Fibroblast of lung (primary cell): ENCODE measurements around the gene SNIP1. TPM values are rescaled to one million over a fixed set of nuclear protein-coding genes. Genes with fewer than 3 reads are reported as not detected.
"Not testable (repeated sequence)": the region's sequence is repeated elsewhere in the genome, so short reads cannot be mapped to it uniquely, and the experiment has no call there.

Experiments
- DNase-seq, 2 donors: peaks; one replicate each; pipeline versions ENCODE4 v3.0.0 to v3.0.0-alpha.2; 2010; ENCODE audit warnings: low read depth in 2 of 2
- H2AFZ ChIP-seq: 2 replicates; pipeline ENCODE4 v1.5.1; 2012; ENCODE audit warnings: low read length, control low read depth, inconsistent platforms
- H3K27ac ChIP-seq: 2 replicates; pipeline ENCODE4 v1.5.1; 2011; ENCODE audit warnings: low read length, control low read depth; ENCODE audit not compliant: insufficient read depth
- H3K27me3 ChIP-seq: 2 replicates; pipeline ENCODE4 v1.5.1; 2011; ENCODE audit warnings: mild to moderate bottlenecking, low read length; ENCODE audit not compliant: control insufficient read depth, insufficient read depth
- H3K36me3 ChIP-seq: 2 replicates; pipeline ENCODE4 v1.5.1; 2011; ENCODE audit warnings: low read length; ENCODE audit not compliant: control insufficient read depth, insufficient read depth
- H3K4me1 ChIP-seq: 2 replicates; pipeline ENCODE4 v1.5.1; 2011; ENCODE audit warnings: low read length; ENCODE audit not compliant: control insufficient read depth, insufficient read depth; ENCODE audit errors: extremely low read depth
- H3K4me2 ChIP-seq: 2 replicates; pipeline ENCODE4 v1.5.1; 2011; ENCODE audit warnings: low read length, control low read depth; ENCODE audit not compliant: insufficient read depth; ENCODE audit errors: extremely low read depth
- H3K4me3 ChIP-seq, 4 experiments: fragments of 200-600 bp in 1 of 4; sonication (generic) in 1 of 4; replicated peaks in 1 of 4; 2 replicates each; pipeline ENCODE4 v1.5.1; 2011 to 2016; ENCODE audit warnings: low read length in 4 of 4, low read depth in 3 of 4, mild to moderate bottlenecking in 3 of 4, control low read depth in 2 of 4, inconsistent platforms in 1 of 4, mixed read lengths in 1 of 4; ENCODE audit not compliant: insufficient read depth in 1 of 4; ENCODE audit errors: control extremely low read depth in 1 of 4
- H3K79me2 ChIP-seq: 2 replicates; pipeline ENCODE4 v1.5.1; 2012; ENCODE audit warnings: mild to moderate bottlenecking, low read length, inconsistent platforms; ENCODE audit not compliant: control insufficient read depth, insufficient read depth
- H3K9ac ChIP-seq: 2 replicates; pipeline ENCODE4 v1.5.1; 2011; ENCODE audit warnings: mild to moderate bottlenecking, low read length, control low read depth; ENCODE audit not compliant: insufficient read depth
- H3K9me3 ChIP-seq: 2 replicates; pipeline ENCODE4 v1.5.1; 2012; ENCODE audit warnings: low read depth, low read length; ENCODE audit not compliant: control insufficient read depth, insufficient read depth
- H4K20me1 ChIP-seq: 2 replicates; pipeline ENCODE4 v1.5.1; 2011; ENCODE audit warnings: low read length; ENCODE audit not compliant: control insufficient read depth, insufficient read depth; ENCODE audit errors: extremely low read depth
- CTCF ChIP-seq, 2 donors: IDR thresholded peaks in 1 of 2; conservative IDR thresholded peaks in 1 of 2; 1 replicate in 1 of 2; 2 replicates in 1 of 2; pipeline ENCODE4 v1.5.1; 2011 to 2012; ENCODE audit warnings: low read length in 2 of 2, control low read depth in 1 of 2, inconsistent platforms in 1 of 2, low read depth in 1 of 2, mild to moderate bottlenecking in 1 of 2
- EZH2 ChIP-seq: IDR thresholded peaks from 2 replicates; pipeline ENCODE4 v1.5.1; 2012; ENCODE audit warnings: low read length, control low read depth, mild to moderate bottlenecking; ENCODE audit errors: missing control alignments
- polyA plus RNA-seq, 2 donors: library from polyadenylated mRNA; depleted of rRNA in 1 of 2; stranded (reverse) in 1 of 2; unstranded in 1 of 2; fragments of >200 nt; gene quantifications; 2 replicates each; pipeline ENCODE4 v1.2.1, GENCODE V29; 2011 to 2012; ENCODE audit warnings: missing spikeins in 1 of 2
- total RNA-seq: library from RNA; depleted of rRNA; stranded (reverse); fragments of >200 nt; gene quantifications from 2 replicates; pipeline ENCODE4 v1.2.1, GENCODE V29; 2014

SNIP1 gene
- total and polyA plus RNA-seq, 2 donors (not counting 1 experiment from before 2014, with no cell fraction given): 8.2 to 10.9 TPM

- Histone ChIP-seq H3K27ac (no peak overlapping the region), H3K4me1 (no peaks in the 10 kb centered on the region), H3K4me3 (no peak overlapping the region), H3K36me3 (peaks cover 2% of the 10 kb centered on the region), H3K27me3 (no peaks in the 10 kb centered on the region), H3K9me3 (no peaks in the 10 kb centered on the region), H2AFZ (no peak overlapping the region), H3K79me2 (peaks cover 15% of the 10 kb centered on the region), H3K9ac (no peak overlapping the region), H3K4me2 (no peak overlapping the region), H4K20me1 (no peaks in the 10 kb centered on the region)
- TF ChIP-seq EZH2 (no peak), CTCF (conservative IDR thresholded peaks at IDR 0.05 in 1 of 2, IDR thresholded peaks at IDR 0.05 in 1 of 2; ENCODE audit: low read depth in 1 of 2, low read length in 2 of 2) (peak; percentile 14 to 37)
- peak in 1 of 2 donors; percentile 54 for DNase-seq
These were observed 44.9 kb downstream of the SNIP1 start for GRCh38 chr1:37509181-37509580.

GRCh38 chr1:37506740-37507139, 47.4 kb downstream of the SNIP1 start:
- Histone ChIP-seq H4K20me1 (no peaks in the 10 kb centered on the region), H3K27me3 (no peaks in the 10 kb centered on the region), H3K4me3 (no peak overlapping the region), H3K4me1 (no peaks in the 10 kb centered on the region), H2AFZ (no peak overlapping the region), H3K4me2 (no peak overlapping the region), H3K36me3 (peaks cover 2% of the 10 kb centered on the region), H3K27ac (no peak overlapping the region), H3K79me2 (no peaks in the 10 kb centered on the region), H3K9me3 (no peaks in the 10 kb centered on the region), H3K9ac (no peak overlapping the region)
- no peak for TF ChIP-seq CTCF (conservative IDR thresholded peaks at IDR 0.05 in 1 of 2, IDR thresholded peaks at IDR 0.05 in 1 of 2; ENCODE audit: low read depth in 1 of 2, low read length in 2 of 2)
- TF ChIP-seq EZH2: no peak
- DNase-seq: no peak

DNA sequence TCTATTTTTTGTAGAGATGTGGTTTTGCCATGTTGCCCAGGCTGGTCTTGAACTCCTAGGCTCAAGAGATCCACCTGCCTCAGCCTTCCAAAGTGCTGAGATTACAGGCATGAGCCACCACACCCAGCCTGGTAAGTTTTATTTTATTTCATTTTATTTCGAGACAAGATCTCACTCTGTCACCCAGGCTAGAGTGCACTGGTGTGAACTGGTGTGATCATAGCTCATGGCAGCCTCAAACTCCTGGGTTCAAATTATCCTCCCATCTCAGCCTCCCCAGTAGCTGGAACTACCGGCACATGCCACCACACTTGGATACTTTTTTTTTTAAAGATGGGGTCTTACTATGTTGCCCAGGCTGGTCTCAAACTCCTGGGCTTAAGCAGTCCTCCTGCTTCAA, 51.3 kb downstream of the SNIP1 start:
- H3K4me3 ChIP-seq, H3K9ac ChIP-seq, H3K36me3 ChIP-seq, H2AFZ ChIP-seq, H4K20me1 ChIP-seq, H3K4me2 ChIP-seq, H3K4me1 ChIP-seq, DNase-seq, H3K9me3 ChIP-seq, H3K27ac ChIP-seq, H3K79me2 ChIP-seq, H3K27me3 ChIP-seq: not testable (repeated sequence)
